Activated CD4-positive, alpha-beta T cell treated with anti-CD3 and anti-CD28 coated beads, Interleukin-2, Interleukin-4, amounts not matched to agents 100 ng/mL and 50 ng/mL, durations not matched to agents 16 hours and 8 hours (primary cell): ENCODE measurements around the gene ZNF708.
"Not testable (repeated sequence)": the region's sequence is repeated elsewhere in the genome, so short reads cannot be mapped to it uniquely, and the experiment has no call there.

ENCODE experiments used
- DNase-seq: peaks from one replicate; pipeline ENCODE4 v3.0.0-alpha.2; 2020; ENCODE audit warnings: low spot score

ZNF708 gene

GRCh38 chr19:21328885-21329605 lies at the start of gene ZNF708:
Gene ZNF708 (minus strand): TSS chr19:21329410. CDS start chr19:21329212, 198 bp downstream.
- DNase-seq: peak; percentile 92

- no peak for DNase-seq
These were observed 33.1 kb upstream of the ZNF708 start for GRCh38 chr19:21362291-21362690.

GRCh38 chr19:21358768-21359451 lies 29.7 kb upstream of the ZNF708 start, which contains the start of gene ZNF738:
Gene ZNF738 (plus strand): TSS chr19:21359000. CDS start chr19:21359141, 141 bp downstream.
- peak; percentile 92 for DNase-seq

GRCh38 chr19:21352830-21353229 lies 23.6 kb upstream of the ZNF708 start:
- DNase-seq: no peak

- not testable (repeated sequence) for DNase-seq
These were observed 15.6 kb upstream of the ZNF708 start for GRCh38 chr19:21344841-21345240.

- DNase-seq: no peak
These were observed 6.5 kb upstream of the ZNF708 start for GRCh38 chr19:21335721-21336120.

GRCh38 chr19:21328406-21328805 lies 804 bp downstream of the ZNF708 start:
- DNase-seq: peak; percentile 9

- no peak for DNase-seq
These were observed 3.0 kb downstream of the ZNF708 start for GRCh38 chr19:21326169-21326568.

GRCh38 chr19:21323000-21323399 lies 6.2 kb downstream of the ZNF708 start:
- DNase-seq: no peak

GRCh38 chr19:21322528-21322927 lies 6.7 kb downstream of the ZNF708 start:
- no peak for DNase-seq

GRCh38 chr19:21321996-21322395 lies 7.2 kb downstream of the ZNF708 start:
- DNase-seq: no peak

- no peak for DNase-seq
These were observed 8.1 kb downstream of the ZNF708 start for GRCh38 chr19:21321134-21321533.

GRCh38 chr19:21317821-21318220 lies 11.4 kb downstream of the ZNF708 start:
- DNase-seq: no peak

GRCh38 chr19:21314676-21315075 lies 14.5 kb downstream of the ZNF708 start:
- no peak for DNase-seq

- not testable (repeated sequence) for DNase-seq
These were observed 16.4 kb downstream of the ZNF708 start for GRCh38 chr19:21312807-21313206.

GRCh38 chr19:21308773-21309172 lies 20.4 kb downstream of the ZNF708 start:
- DNase-seq: no peak

GRCh38 chr19:21306881-21307479 lies 22.2 kb downstream of the ZNF708 start:
- not testable (repeated sequence) for DNase-seq

- DNase-seq: not testable (repeated sequence)
These were observed 35.4 kb downstream of the ZNF708 start for GRCh38 chr19:21293768-21294167.

GRCh38 chr19:21269813-21270212 lies 59.4 kb downstream of the ZNF708 start:
- DNase-seq: no peak

- DNase-seq: no peak
These were observed 64.3 kb downstream of the ZNF708 start for GRCh38 chr19:21264891-21265290.

- no peak for DNase-seq
These were observed 64.8 kb downstream of the ZNF708 start for GRCh38 chr19:21264416-21264815.

- not testable (repeated sequence) for DNase-seq
These were observed 68.3 kb downstream of the ZNF708 start for GRCh38 chr19:21260848-21261381.
